Measurements from ENCODE around the gene FBXO10. TPM values are rescaled to one million over a fixed set of nuclear protein-coding genes. Genes with fewer than 3 reads are reported as not detected.

Gene FBXO10
- total RNA-seq, 2 donors from 2014 or later = 5.5 to 5.7 TPM

GRCh38 chr9:37562826-37563225 lies 13.4 kb downstream of the FBXO10 start:
- Histone ChIP-seq H3K27ac (no peak overlapping the region), H3K27me3 (no peaks in the 10 kb centered on the region), H3K4me3 (no peak overlapping the region), H3K9me3 (no peaks in the 10 kb centered on the region), H3K4me1 (no peaks in the 10 kb centered on the region), H3K36me3 (no peaks in the 10 kb centered on the region)
- DNase-seq (ENCODE audit: low spot score) = no peak
- TF ChIP-seq CTCF (IDR thresholded peaks at IDR 0.05) = no peak

DNA sequence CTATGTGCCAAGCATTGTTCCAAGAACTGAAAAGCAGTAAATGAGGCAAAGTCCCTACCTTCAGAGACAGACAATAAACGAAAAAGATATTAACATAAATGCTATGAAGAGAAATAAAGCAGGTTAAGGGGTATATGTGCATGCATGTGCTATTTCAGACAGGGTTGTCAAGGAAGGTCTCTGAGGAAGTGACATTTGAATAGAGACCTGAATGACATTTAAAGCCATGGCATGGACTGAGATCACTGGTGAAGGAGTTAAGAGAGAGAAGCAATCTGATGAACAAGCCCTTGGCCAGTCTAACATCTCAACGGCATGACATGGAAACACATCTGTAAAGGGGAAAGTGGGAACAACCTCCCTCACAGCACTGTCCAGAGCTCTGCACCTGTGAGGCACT lies 14.5 kb downstream of the FBXO10 start:
- Histone ChIP-seq H3K9me3 (no peaks in the 10 kb centered on the region), H3K4me3 (no peak overlapping the region), H3K36me3 (no peaks in the 10 kb centered on the region), H3K27me3 (no peaks in the 10 kb centered on the region), H3K27ac (no peak overlapping the region), H3K4me1 (no peaks in the 10 kb centered on the region)
- no peak for DNase-seq (ENCODE audit: low spot score)
- TF ChIP-seq CTCF (IDR thresholded peaks at IDR 0.05) = no peak

DNA sequence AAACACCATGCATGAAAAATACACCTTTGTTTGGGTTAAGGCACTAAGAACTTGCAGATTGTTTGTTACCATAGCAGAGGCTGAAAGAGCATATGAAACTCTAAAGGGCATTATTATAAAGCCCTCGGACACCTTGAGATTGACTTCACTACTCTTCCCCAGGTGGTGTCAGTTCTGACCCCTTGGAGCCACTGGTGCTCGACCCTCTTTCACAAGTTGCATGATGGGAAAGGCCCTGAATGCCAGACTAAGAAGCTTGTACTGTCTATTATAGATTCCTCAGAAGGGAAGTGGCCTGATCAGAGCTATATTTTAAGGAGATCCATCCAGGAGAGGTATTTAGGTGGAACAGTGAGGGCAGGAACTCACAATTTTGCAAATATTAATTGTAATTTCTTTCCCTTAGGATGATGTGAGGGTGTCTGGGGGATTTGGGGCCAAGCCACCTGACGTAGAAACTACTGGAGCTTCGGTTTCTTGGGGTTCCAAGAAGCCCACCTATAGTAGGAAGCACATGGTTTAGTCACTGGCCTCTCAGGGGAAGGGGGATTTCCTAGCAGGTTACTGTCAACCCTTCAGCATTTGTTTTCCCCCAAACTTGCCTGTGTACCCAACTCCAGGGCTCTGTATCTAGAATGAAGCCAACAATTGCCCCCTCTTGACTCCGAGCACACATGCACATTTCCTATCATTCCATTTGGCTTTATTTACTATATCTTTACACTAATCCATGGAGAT lies 16.2 kb downstream of the FBXO10 start:
- no peak for DNase-seq (ENCODE audit: low spot score)
- Histone ChIP-seq H3K9me3 (no peaks in the 10 kb centered on the region), H3K27me3 (no peaks in the 10 kb centered on the region), H3K4me3 (no peak overlapping the region), H3K4me1 (no peaks in the 10 kb centered on the region), H3K27ac (no peak overlapping the region), H3K36me3 (no peaks in the 10 kb centered on the region)
- TF ChIP-seq CTCF (IDR thresholded peaks at IDR 0.05) = no peak

- no peak overlapping the region for H3K4me3 ChIP-seq
- TF ChIP-seq CTCF (IDR thresholded peaks at IDR 0.05) = no peak
- no peaks in the 10 kb centered on the region for H3K27me3 ChIP-seq
- H3K27ac ChIP-seq = no peak overlapping the region
- no peak for DNase-seq (ENCODE audit: low spot score)
- no peaks in the 10 kb centered on the region for H3K9me3 ChIP-seq
- H3K4me1 ChIP-seq = no peaks in the 10 kb centered on the region
- H3K36me3 ChIP-seq = no peaks in the 10 kb centered on the region
Observed at GRCh38 chr9:37559125-37559524, 17.1 kb downstream of the FBXO10 start.

DNA sequence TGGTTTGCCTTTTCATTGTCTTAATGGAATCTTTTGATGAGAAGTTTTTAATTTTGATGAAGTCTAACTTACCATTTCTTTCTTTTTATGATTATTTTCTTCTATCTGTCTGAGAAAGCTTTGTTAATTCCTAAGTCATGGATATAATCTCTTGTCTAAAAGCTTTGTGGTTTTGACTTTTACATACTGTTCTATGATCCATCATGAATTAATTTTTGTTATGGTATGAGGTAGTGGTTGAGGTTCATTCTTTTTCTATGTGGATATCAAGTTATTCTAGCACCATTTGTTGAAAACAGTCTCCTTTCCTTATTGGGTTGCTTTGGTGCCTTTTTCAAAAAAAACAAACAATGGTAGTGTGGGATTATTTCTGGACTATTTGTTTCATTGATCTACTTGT lies 20.4 kb downstream of the FBXO10 start:
- no peaks in the 10 kb centered on the region for H3K27me3 ChIP-seq
- H3K27ac ChIP-seq = no peak overlapping the region
- no peaks in the 10 kb centered on the region for H3K36me3 ChIP-seq
- no peak for TF ChIP-seq CTCF (IDR thresholded peaks at IDR 0.05)
- no peak overlapping the region for H3K4me3 ChIP-seq
- no peak for DNase-seq (ENCODE audit: low spot score)
- H3K9me3 ChIP-seq = no peaks in the 10 kb centered on the region
- H3K4me1 ChIP-seq = no peaks in the 10 kb centered on the region

- H3K4me1 ChIP-seq = no peaks in the 10 kb centered on the region
- H3K36me3 ChIP-seq = no peaks in the 10 kb centered on the region
- TF ChIP-seq CTCF (IDR thresholded peaks at IDR 0.05) = no peak
- no peaks in the 10 kb centered on the region for H3K27me3 ChIP-seq
- DNase-seq (ENCODE audit: low spot score) = no peak
- no peak overlapping the region for H3K27ac ChIP-seq
- H3K4me3 ChIP-seq = no peak overlapping the region
- H3K9me3 ChIP-seq = no peaks in the 10 kb centered on the region
Observed at GRCh38 chr9:37554318-37554717, 21.9 kb downstream of the FBXO10 start.

All from right atrium auricular region (tissue), 2 donors.